GM19035 (cell line): ENCODE data around the gene SCP2.

Experiments used
- ATAC-seq: cut with Tn5 transposase; IDR thresholded peaks from one replicate; pipeline ENCODE4 v1.9.1; 2021; ENCODE audit not compliant: unreplicated experiment

Gene SCP2

GRCh38 chr1:53080041-53080440 lies 153.0 kb downstream of the SCP2 start:
- ATAC-seq = no peak

GRCh38 chr1:53080769-53081168 lies 153.7 kb downstream of the SCP2 start:
- no peak for ATAC-seq

- no peak for ATAC-seq
Observed at GRCh38 chr1:53081384-53082066, 154.4 kb downstream of the SCP2 start.

GRCh38 chr1:53082826-53083455 lies 155.9 kb downstream of the SCP2 start:
- ATAC-seq = no peak

GRCh38 chr1:53083636-53084588 lies 156.8 kb downstream of the SCP2 start:
- no peak for ATAC-seq

- no peak for ATAC-seq
Observed at GRCh38 chr1:53084589-53084971, 157.5 kb downstream of the SCP2 start.

GRCh38 chr1:53085405-53085804 lies 158.3 kb downstream of the SCP2 start:
- no peak for ATAC-seq

- ATAC-seq = no peak
Observed at GRCh38 chr1:53086491-53087070, 159.5 kb downstream of the SCP2 start.

- no peak for ATAC-seq
Observed at GRCh38 chr1:53087332-53088285, 160.5 kb downstream of the SCP2 start.

GRCh38 chr1:53088616-53089300 lies 161.7 kb downstream of the SCP2 start:
- ATAC-seq = no peak

GRCh38 chr1:53089478-53090226 lies 162.6 kb downstream of the SCP2 start:
- no peak for ATAC-seq

GRCh38 chr1:53090227-53091147 lies 163.4 kb downstream of the SCP2 start:
- no peak for ATAC-seq

GRCh38 chr1:53091841-53092645 lies 165.0 kb downstream of the SCP2 start:
- ATAC-seq = no peak

- ATAC-seq = no peak
Observed at GRCh38 chr1:53092659-53093450, 165.8 kb downstream of the SCP2 start.

- ATAC-seq = no peak
Observed at GRCh38 chr1:53093451-53093754, 166.3 kb downstream of the SCP2 start.

GRCh38 chr1:53093778-53094532 lies 166.9 kb downstream of the SCP2 start:
- ATAC-seq = no peak
